ENCODE measurements around the gene ZNF319. TPM values are rescaled to one million over a fixed set of nuclear protein-coding genes. Genes with fewer than 3 reads are reported as not detected.
A peak's percentile ranks its signal among the peaks of the same experiment; 100 is the strongest.

The ZNF319 gene
- polyA plus RNA-seq, 1 donor from 2014 or later: 7.0 TPM

DNA sequence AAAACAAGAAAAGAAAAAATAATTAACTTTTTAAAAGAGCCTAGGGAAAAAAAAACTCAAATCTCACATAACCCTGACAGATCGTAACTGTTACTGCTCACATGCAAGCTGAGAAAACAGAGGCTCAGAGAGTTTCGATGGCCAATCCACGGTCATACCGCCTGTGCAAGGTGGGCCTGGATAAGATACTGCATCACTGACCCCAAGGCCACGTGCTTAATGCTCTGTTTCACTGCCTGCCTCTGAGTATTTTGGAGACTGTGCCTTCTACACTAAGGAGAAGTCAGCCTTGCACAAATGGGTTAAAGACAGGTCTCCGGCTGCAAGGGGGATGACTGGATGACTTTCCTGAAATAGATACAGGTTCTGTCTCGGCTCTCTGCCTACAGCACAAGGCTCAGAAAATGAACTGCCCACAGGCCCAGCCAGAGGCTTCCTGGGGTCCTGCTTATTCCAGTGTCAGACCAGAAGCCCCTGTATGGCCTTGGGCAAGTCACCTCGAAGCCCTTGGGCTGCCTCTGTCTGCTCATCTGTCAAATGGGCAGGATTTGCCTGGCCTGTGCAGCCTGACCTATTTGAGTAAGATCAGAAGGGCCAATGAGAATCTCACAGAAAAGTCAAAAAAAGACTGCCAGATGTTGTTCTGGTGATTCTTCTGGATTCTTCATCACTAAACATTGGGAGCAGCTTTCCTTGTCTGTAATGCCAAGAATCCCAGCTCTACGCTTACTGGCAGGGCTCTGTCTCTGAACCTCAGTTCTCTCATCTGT is 55.3 kb downstream of the ZNF319 start:
- TF ChIP-seq, protein P1, sequence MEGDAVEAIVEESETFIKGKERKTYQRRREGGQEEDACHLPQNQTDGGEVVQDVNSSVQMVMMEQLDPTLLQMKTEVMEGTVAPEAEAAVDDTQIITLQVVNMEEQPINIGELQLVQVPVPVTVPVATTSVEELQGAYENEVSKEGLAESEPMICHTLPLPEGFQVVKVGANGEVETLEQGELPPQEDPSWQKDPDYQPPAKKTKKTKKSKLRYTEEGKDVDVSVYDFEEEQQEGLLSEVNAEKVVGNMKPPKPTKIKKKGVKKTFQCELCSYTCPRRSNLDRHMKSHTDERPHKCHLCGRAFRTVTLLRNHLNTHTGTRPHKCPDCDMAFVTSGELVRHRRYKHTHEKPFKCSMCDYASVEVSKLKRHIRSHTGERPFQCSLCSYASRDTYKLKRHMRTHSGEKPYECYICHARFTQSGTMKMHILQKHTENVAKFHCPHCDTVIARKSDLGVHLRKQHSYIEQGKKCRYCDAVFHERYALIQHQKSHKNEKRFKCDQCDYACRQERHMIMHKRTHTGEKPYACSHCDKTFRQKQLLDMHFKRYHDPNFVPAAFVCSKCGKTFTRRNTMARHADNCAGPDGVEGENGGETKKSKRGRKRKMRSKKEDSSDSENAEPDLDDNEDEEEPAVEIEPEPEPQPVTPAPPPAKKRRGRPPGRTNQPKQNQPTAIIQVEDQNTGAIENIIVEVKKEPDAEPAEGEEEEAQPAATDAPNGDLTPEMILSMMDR (IDR thresholded peaks at IDR 0.05; ENCODE audit: poor library complexity, severe bottlenecking): no peak
- no peak for TF ChIP-seq TAF1 (IDR thresholded peaks at IDR 0.05; ENCODE audit: low read depth)
- no peak for TF ChIP-seq EP300 (conservative IDR thresholded peaks at IDR 0.05; ENCODE audit: poor library complexity, severe bottlenecking)
- TF ChIP-seq EZH2 (IDR thresholded peaks at IDR 0.05; ENCODE audit: borderline replicate concordance, insufficient read depth, low read length, poor library complexity, severe bottlenecking): no peak
- TF ChIP-seq, protein P2, sequence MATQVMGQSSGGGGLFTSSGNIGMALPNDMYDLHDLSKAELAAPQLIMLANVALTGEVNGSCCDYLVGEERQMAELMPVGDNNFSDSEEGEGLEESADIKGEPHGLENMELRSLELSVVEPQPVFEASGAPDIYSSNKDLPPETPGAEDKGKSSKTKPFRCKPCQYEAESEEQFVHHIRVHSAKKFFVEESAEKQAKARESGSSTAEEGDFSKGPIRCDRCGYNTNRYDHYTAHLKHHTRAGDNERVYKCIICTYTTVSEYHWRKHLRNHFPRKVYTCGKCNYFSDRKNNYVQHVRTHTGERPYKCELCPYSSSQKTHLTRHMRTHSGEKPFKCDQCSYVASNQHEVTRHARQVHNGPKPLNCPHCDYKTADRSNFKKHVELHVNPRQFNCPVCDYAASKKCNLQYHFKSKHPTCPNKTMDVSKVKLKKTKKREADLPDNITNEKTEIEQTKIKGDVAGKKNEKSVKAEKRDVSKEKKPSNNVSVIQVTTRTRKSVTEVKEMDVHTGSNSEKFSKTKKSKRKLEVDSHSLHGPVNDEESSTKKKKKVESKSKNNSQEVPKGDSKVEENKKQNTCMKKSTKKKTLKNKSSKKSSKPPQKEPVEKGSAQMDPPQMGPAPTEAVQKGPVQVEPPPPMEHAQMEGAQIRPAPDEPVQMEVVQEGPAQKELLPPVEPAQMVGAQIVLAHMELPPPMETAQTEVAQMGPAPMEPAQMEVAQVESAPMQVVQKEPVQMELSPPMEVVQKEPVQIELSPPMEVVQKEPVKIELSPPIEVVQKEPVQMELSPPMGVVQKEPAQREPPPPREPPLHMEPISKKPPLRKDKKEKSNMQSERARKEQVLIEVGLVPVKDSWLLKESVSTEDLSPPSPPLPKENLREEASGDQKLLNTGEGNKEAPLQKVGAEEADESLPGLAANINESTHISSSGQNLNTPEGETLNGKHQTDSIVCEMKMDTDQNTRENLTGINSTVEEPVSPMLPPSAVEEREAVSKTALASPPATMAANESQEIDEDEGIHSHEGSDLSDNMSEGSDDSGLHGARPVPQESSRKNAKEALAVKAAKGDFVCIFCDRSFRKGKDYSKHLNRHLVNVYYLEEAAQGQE (IDR thresholded peaks at IDR 0.05; ENCODE audit: borderline replicate concordance): no peak
- TF ChIP-seq MXI1 (conservative IDR thresholded peaks at IDR 0.05; ENCODE audit: poor library complexity, severe bottlenecking): no peak
- TF ChIP-seq RAD21 (conservative IDR thresholded peaks at IDR 0.05): no peak
- TF ChIP-seq POLR2AphosphoS5 (IDR thresholded peaks at IDR 0.05): no peak
- no peak for TF ChIP-seq SMC3 (conservative IDR thresholded peaks at IDR 0.05; ENCODE audit: poor library complexity)
- H3K4me3 ChIP-seq (ENCODE audit: low read length): peak overlapping the region; percentile 54
- H4K20me1 ChIP-seq (ENCODE audit: insufficient read depth): no peaks in the 10 kb centered on the region
- H3K27ac ChIP-seq (ENCODE audit: low read length): peak overlapping the region; percentile 85
- H3F3A ChIP-seq (ENCODE audit: insufficient read depth, low read length, poor library complexity, severe bottlenecking): no peaks in the 10 kb centered on the region
- no peak overlapping the region for H2AFZ ChIP-seq (ENCODE audit: low read depth, low read length)
- H3K9ac ChIP-seq (ENCODE audit: low read length): peak overlapping the region; percentile 61
- H3K4me2 ChIP-seq (ENCODE audit: low read length): no peak overlapping the region
- H3K9me2 ChIP-seq (ENCODE audit: insufficient read depth, low read length): no peaks in the 10 kb centered on the region
- no peaks in the 10 kb centered on the region for H3K27me3 ChIP-seq (ENCODE audit: insufficient read depth, low read depth, low read length)
- no peaks in the 10 kb centered on the region for H3K9me3 ChIP-seq (ENCODE audit: low read length)
- H3K36me3 ChIP-seq (ENCODE audit: insufficient read depth, low read length): no peaks in the 10 kb centered on the region
- no peaks in the 10 kb centered on the region for H3K79me2 ChIP-seq (replicated peaks; ENCODE audit: insufficient read depth, low read length)

Other genes starting within 250 kb of the ZNF319 start
- gene KIFC3, start 198.2 kb downstream of the ZNF319 start, polyA plus RNA-seq: 29.7 and 33.2 TPM in 2 replicates
- 19.1 and 20.7 TPM in 2 replicates for gene CNGB1, start 29.5 kb downstream of the ZNF319 start, polyA plus RNA-seq
- 25.7 and 47.0 TPM in 2 replicates for gene USB1, start 735 bp upstream of the ZNF319 start, polyA plus RNA-seq
- 18.5 and 18.7 TPM in 2 replicates for gene MMP15, start 25.1 kb upstream of the ZNF319 start, polyA plus RNA-seq
- gene CFAP20, start 128.7 kb upstream of the ZNF319 start, polyA plus RNA-seq: 193 and 210 TPM in 2 replicates
- 36.7 and 38.4 TPM in 2 replicates for gene CSNK2A2, start 197.4 kb upstream of the ZNF319 start, polyA plus RNA-seq

Data from neural cell (in vitro differentiated cells).